ENCODE measurements around the gene HYDIN. TPM values are rescaled to one million over a fixed set of nuclear protein-coding genes. Genes with fewer than 3 reads are reported as not detected.

Gene HYDIN
- total RNA-seq, 1 donor from 2014 or later, result 7.5 TPM

DNA sequence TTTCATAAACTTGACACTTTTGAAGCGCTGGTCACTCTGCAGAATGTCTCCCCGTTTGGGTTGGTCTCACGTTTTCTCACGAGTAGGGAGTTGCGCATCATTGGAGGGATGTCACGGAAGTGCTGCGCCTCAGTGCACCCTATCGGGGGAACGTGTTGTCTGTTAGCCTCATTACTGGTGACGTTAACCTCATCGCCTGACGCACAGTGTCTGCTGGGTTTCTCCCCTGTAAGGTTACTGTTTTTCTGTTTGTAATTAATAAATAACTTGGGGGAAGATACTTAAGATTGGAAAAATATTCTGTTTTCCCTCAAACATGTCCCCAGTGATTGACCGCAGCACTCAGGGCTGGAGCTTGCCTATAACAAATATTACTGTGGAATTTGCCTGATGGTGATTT, 456.3 kb downstream of the HYDIN start:
- Mint-ChIP-seq H3K27ac (ENCODE audit: unreplicated experiment) (peak overlapping the region; percentile 60), H3K27me3 (ENCODE audit: low read depth) (peaks cover 3% of the 10 kb centered on the region), H3K4me3 (no peak overlapping the region), H3K36me3 (ENCODE audit: low read depth) (peaks cover 5% of the 10 kb centered on the region), H3K9me3 (no peaks in the 10 kb centered on the region), H3K4me1 (no peaks in the 10 kb centered on the region)
- DNase-seq (ENCODE audit: low read depth, low spot score), result no peak
- TF ChIP-seq, protein P1, sequence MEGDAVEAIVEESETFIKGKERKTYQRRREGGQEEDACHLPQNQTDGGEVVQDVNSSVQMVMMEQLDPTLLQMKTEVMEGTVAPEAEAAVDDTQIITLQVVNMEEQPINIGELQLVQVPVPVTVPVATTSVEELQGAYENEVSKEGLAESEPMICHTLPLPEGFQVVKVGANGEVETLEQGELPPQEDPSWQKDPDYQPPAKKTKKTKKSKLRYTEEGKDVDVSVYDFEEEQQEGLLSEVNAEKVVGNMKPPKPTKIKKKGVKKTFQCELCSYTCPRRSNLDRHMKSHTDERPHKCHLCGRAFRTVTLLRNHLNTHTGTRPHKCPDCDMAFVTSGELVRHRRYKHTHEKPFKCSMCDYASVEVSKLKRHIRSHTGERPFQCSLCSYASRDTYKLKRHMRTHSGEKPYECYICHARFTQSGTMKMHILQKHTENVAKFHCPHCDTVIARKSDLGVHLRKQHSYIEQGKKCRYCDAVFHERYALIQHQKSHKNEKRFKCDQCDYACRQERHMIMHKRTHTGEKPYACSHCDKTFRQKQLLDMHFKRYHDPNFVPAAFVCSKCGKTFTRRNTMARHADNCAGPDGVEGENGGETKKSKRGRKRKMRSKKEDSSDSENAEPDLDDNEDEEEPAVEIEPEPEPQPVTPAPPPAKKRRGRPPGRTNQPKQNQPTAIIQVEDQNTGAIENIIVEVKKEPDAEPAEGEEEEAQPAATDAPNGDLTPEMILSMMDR (conservative IDR thresholded peaks at IDR 0.05), result no peak

DNA sequence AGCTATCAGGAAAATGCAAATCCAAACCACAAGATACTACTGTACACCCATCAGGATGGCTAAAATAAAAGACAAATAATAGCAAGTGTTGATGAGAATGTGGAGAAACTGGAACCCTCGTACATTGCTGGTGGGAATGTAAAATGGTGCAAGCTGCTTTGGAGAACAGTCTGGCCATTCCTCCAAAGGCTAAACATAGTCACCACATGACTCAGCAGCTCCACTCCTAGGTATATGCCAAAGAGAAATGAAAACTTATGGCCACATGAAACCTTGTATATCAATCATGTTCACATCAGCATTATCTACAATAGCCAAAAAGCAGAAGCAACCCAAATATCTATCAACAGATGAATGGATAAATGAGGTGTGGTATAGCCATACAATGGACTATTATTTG, 458.0 kb downstream of the HYDIN start:
- Mint-ChIP-seq H3K27me3 (ENCODE audit: low read depth) (no peaks in the 10 kb centered on the region), H3K4me3 (no peak overlapping the region), H3K36me3 (ENCODE audit: low read depth) (peaks cover 3% of the 10 kb centered on the region), H3K4me1 (no peaks in the 10 kb centered on the region), H3K9me3 (no peaks in the 10 kb centered on the region), H3K27ac (ENCODE audit: unreplicated experiment) (no peak overlapping the region)
- TF ChIP-seq, protein P1 (conservative IDR thresholded peaks at IDR 0.05), result no peak
- no peak for DNase-seq (ENCODE audit: low read depth, low spot score)

DNA sequence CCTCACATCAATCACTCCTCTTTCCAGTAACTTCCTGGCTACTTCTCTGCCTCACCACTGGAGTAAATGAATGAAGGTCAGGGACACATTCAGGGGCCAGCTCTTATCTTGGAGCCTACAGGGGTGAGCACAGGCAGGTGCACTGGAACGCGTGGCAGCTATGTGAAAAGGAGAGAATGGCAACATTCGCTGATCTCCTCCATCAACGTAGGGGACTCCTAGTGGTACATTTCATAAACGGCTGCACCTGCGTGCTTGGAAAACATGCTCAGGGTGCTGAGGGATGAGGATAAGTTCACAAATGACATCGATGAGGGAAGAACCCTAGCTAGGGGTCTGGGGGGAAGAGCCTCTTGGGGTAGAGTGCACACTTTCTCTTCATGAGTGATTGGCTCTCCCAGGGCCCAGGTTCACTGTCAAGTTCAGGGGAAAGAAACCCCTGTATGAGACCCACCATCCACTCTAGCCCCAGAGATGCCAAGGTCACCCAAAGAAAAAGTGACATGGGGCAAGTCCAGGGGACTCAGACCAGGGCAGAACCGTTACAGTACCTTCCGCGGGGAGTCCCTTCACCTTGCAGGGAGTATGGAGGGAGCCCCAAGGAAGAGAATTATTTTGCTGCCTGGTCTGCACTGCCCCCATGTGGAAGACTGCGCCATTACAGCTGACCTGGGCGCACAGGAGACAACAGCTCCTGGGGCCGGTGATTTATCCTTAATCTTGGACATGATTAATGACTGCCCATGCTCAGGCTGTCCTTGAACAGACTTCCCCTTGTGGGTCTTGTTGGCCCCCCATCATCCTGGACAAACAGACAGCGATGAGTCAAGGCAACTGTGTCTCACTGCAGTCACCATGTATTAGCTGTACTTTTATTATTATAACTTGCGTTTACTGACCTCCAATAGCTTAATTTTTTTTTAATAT, 459.6 kb downstream of the HYDIN start:
- Mint-ChIP-seq H3K4me3 (no peak overlapping the region), H3K27me3 (ENCODE audit: low read depth) (no peaks in the 10 kb centered on the region), H3K27ac (ENCODE audit: unreplicated experiment) (no peak overlapping the region)

DNA sequence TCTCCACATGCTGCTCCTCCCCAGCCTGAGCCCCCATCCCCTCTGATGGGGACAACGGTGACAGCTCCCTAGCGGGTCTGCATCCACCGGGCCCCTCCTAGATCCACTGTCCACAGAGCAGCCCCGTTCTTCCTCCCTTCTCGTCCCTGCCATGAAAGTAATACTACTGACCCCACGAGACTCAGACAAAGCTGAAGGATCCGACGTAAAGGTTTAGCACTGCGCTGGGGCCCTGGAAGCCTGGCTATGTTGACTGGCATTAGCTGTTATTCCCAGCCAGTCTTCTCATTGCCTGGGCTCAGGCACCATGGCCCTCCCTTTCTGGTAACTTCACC, 460.3 kb downstream of the HYDIN start:
- no peaks in the 10 kb centered on the region for H3K4me1 Mint-ChIP-seq
- H3K4me3 Mint-ChIP-seq, result no peak overlapping the region
- no peaks in the 10 kb centered on the region for H3K36me3 Mint-ChIP-seq (ENCODE audit: low read depth)
- no peaks in the 10 kb centered on the region for H3K9me3 Mint-ChIP-seq
- no peaks in the 10 kb centered on the region for H3K27me3 Mint-ChIP-seq (ENCODE audit: low read depth)
- TF ChIP-seq, protein P1 (conservative IDR thresholded peaks at IDR 0.05), result no peak
- no peak for DNase-seq (ENCODE audit: low read depth, low spot score)
- H3K27ac Mint-ChIP-seq (ENCODE audit: unreplicated experiment), result no peak overlapping the region

More for the DNA sequence above, 459.6 kb downstream of the HYDIN start:
- DNase-seq (ENCODE audit: low read depth, low spot score), result peak; percentile 76
- Mint-ChIP-seq H3K9me3 (no peaks in the 10 kb centered on the region), H3K36me3 (ENCODE audit: low read depth) (no peaks in the 10 kb centered on the region), H3K4me1 (no peaks in the 10 kb centered on the region)
- TF ChIP-seq, protein P1 (conservative IDR thresholded peaks at IDR 0.05), result peak; percentile 95

DNA sequence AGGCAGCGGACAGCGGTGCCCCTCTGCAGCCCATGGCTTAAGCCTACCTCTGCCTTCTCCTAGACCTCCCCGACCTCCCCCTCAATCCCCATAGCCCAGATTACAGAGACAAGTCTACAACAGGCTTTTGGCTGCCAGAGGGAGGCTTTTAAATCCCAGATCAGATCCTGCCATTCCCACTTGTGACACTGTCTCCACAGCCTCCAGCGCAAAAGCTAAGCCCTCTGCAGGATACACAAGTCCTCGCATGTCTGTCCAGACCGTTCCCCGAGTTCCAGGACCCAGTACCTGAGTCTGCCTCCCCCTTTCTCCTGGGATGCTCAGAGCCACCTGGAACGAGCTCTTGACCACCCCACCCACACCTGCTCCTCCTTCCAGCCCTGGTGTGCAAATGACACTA, 460.8 kb downstream of the HYDIN start:
- Mint-ChIP-seq H3K9me3 (no peaks in the 10 kb centered on the region), H3K27ac (ENCODE audit: unreplicated experiment) (no peak overlapping the region), H3K36me3 (ENCODE audit: low read depth) (no peaks in the 10 kb centered on the region), H3K4me1 (no peaks in the 10 kb centered on the region), H3K27me3 (ENCODE audit: low read depth) (no peaks in the 10 kb centered on the region), H3K4me3 (no peak overlapping the region)
- DNase-seq (ENCODE audit: low read depth, low spot score), result no peak
- TF ChIP-seq, protein P1 (conservative IDR thresholded peaks at IDR 0.05), result no peak

All from neural crest cell (in vitro differentiated cells).